Fibroblast of lung (primary cell): Measurements from ENCODE around the gene RNF5. TPM values are rescaled to one million over a fixed set of nuclear protein-coding genes. Genes with fewer than 3 reads are reported as not detected.

Experiments
- DNase-seq, 2 donors: peaks; one replicate each; pipeline versions ENCODE4 v3.0.0 to v3.0.0-alpha.2; 2010; ENCODE audit warnings: low read depth in 2 of 2
- H2AFZ ChIP-seq: 2 replicates; pipeline ENCODE4 v1.5.1; 2012; ENCODE audit warnings: low read length, control low read depth, inconsistent platforms
- H3K27ac ChIP-seq: 2 replicates; pipeline ENCODE4 v1.5.1; 2011; ENCODE audit warnings: low read length, control low read depth; ENCODE audit not compliant: insufficient read depth
- H3K27me3 ChIP-seq: 2 replicates; pipeline ENCODE4 v1.5.1; 2011; ENCODE audit warnings: mild to moderate bottlenecking, low read length; ENCODE audit not compliant: control insufficient read depth, insufficient read depth
- H3K36me3 ChIP-seq: 2 replicates; pipeline ENCODE4 v1.5.1; 2011; ENCODE audit warnings: low read length; ENCODE audit not compliant: control insufficient read depth, insufficient read depth
- H3K4me1 ChIP-seq: 2 replicates; pipeline ENCODE4 v1.5.1; 2011; ENCODE audit warnings: low read length; ENCODE audit not compliant: control insufficient read depth, insufficient read depth; ENCODE audit errors: extremely low read depth
- H3K4me2 ChIP-seq: 2 replicates; pipeline ENCODE4 v1.5.1; 2011; ENCODE audit warnings: low read length, control low read depth; ENCODE audit not compliant: insufficient read depth; ENCODE audit errors: extremely low read depth
- H3K4me3 ChIP-seq, 4 experiments: fragments of 200-600 bp in 1 of 4; sonication (generic) in 1 of 4; replicated peaks in 1 of 4; 2 replicates each; pipeline ENCODE4 v1.5.1; 2011 to 2016; ENCODE audit warnings: low read length in 4 of 4, low read depth in 3 of 4, mild to moderate bottlenecking in 3 of 4, control low read depth in 2 of 4, inconsistent platforms in 1 of 4, mixed read lengths in 1 of 4; ENCODE audit not compliant: insufficient read depth in 1 of 4; ENCODE audit errors: control extremely low read depth in 1 of 4
- H3K79me2 ChIP-seq: 2 replicates; pipeline ENCODE4 v1.5.1; 2012; ENCODE audit warnings: mild to moderate bottlenecking, low read length, inconsistent platforms; ENCODE audit not compliant: control insufficient read depth, insufficient read depth
- H3K9ac ChIP-seq: 2 replicates; pipeline ENCODE4 v1.5.1; 2011; ENCODE audit warnings: mild to moderate bottlenecking, low read length, control low read depth; ENCODE audit not compliant: insufficient read depth
- H3K9me3 ChIP-seq: 2 replicates; pipeline ENCODE4 v1.5.1; 2012; ENCODE audit warnings: low read depth, low read length; ENCODE audit not compliant: control insufficient read depth, insufficient read depth
- H4K20me1 ChIP-seq: 2 replicates; pipeline ENCODE4 v1.5.1; 2011; ENCODE audit warnings: low read length; ENCODE audit not compliant: control insufficient read depth, insufficient read depth; ENCODE audit errors: extremely low read depth
- CTCF ChIP-seq, 2 donors: IDR thresholded peaks in 1 of 2; conservative IDR thresholded peaks in 1 of 2; 1 replicate in 1 of 2; 2 replicates in 1 of 2; pipeline ENCODE4 v1.5.1; 2011 to 2012; ENCODE audit warnings: low read length in 2 of 2, control low read depth in 1 of 2, inconsistent platforms in 1 of 2, low read depth in 1 of 2, mild to moderate bottlenecking in 1 of 2
- EZH2 ChIP-seq: IDR thresholded peaks from 2 replicates; pipeline ENCODE4 v1.5.1; 2012; ENCODE audit warnings: low read length, control low read depth, mild to moderate bottlenecking; ENCODE audit errors: missing control alignments
- polyA plus RNA-seq, 2 donors: library from polyadenylated mRNA; depleted of rRNA in 1 of 2; stranded (reverse) in 1 of 2; unstranded in 1 of 2; fragments of >200 nt; gene quantifications; 2 replicates each; pipeline ENCODE4 v1.2.1, GENCODE V29; 2011 to 2012; ENCODE audit warnings: missing spikeins in 1 of 2
- total RNA-seq: library from RNA; depleted of rRNA; stranded (reverse); fragments of >200 nt; gene quantifications from 2 replicates; pipeline ENCODE4 v1.2.1, GENCODE V29; 2014

Gene RNF5
- total and polyA plus RNA-seq, 2 donors (not counting 1 experiment from before 2014, with no cell fraction given): 23.9 to 63.4 TPM

- Histone ChIP-seq H3K79me2 (peaks cover 20% of the 10 kb centered on the region), H4K20me1 (no peaks in the 10 kb centered on the region), H3K27ac (peak within 1 kb of the TSS; percentile 74), H3K36me3 (peaks cover 5% of the 10 kb centered on the region), H3K27me3 (no peaks in the 10 kb centered on the region), H3K4me1 (peaks cover 11% of the 10 kb centered on the region), H2AFZ (peak within 1 kb of the TSS; percentile 31), H3K9ac (peak within 1 kb of the TSS; percentile 69), H3K9me3 (no peaks in the 10 kb centered on the region), H3K4me2 (peak within 1 kb of the TSS; percentile 93), H3K4me3 (peak within 1 kb of the TSS; percentile 53 to 83 (median 72))
- peak; percentile 91 to 92 for DNase-seq
- TF ChIP-seq CTCF (conservative IDR thresholded peaks at IDR 0.05 in 1 of 2, IDR thresholded peaks at IDR 0.05 in 1 of 2; ENCODE audit: low read depth in 1 of 2, low read length in 2 of 2) (no peak), EZH2 (no peak)
Observed at GRCh38 chr6:32190054-32190851, 12.0 kb downstream of the RNF5 start, which contains the start of gene PBX2. Gene PBX2 (minus strand): TSS chr6:32190202. CDS start chr6:32189915, 287 bp downstream.

GRCh38 chr6:32190911-32191677 lies 12.9 kb downstream of the RNF5 start:
- Histone ChIP-seq H3K79me2 (peaks cover 20% of the 10 kb centered on the region), H3K27ac (no peak overlapping the region), H3K4me3 (no peak overlapping the region), H3K27me3 (no peaks in the 10 kb centered on the region), H3K9me3 (no peaks in the 10 kb centered on the region), H2AFZ (no peak overlapping the region), H3K36me3 (peaks cover 5% of the 10 kb centered on the region), H3K4me2 (peak overlapping the region; percentile 81), H4K20me1 (no peaks in the 10 kb centered on the region), H3K9ac (no peak overlapping the region), H3K4me1 (peaks cover 11% of the 10 kb centered on the region)
- DNase-seq: no peak
- TF ChIP-seq EZH2 (no peak), CTCF (conservative IDR thresholded peaks at IDR 0.05 in 1 of 2, IDR thresholded peaks at IDR 0.05 in 1 of 2; ENCODE audit: low read depth in 1 of 2, low read length in 2 of 2) (no peak)
